Transverse colon (tissue), 3 donors: ENCODE measurements around the gene CIAPIN1.

Experiments used
- POLR2A ChIP-seq: fragments of 450-650 bp; IDR thresholded peaks from one replicate; pipeline ENCODE4 v1.6.1; 2016; ENCODE audit warnings: antibody characterized with exemption, mild to moderate bottlenecking, moderate library complexity
- TF ChIP-seq, protein P1 (sequence below), 5 experiments: fragments of 200-600 bp in 3 of 5; fragments of 450-650 bp in 2 of 5; sonication (generic) in 3 of 5; IDR thresholded peaks; 1 replicate in 2 of 5; 2 replicates in 3 of 5; pipeline ENCODE4 v1.5.1; 2016 to 2017; ENCODE audit warnings: antibody characterized with exemption in 5 of 5, inconsistent platforms in 3 of 5, mild to moderate bottlenecking in 2 of 5, moderate library complexity in 1 of 5

DNA sequence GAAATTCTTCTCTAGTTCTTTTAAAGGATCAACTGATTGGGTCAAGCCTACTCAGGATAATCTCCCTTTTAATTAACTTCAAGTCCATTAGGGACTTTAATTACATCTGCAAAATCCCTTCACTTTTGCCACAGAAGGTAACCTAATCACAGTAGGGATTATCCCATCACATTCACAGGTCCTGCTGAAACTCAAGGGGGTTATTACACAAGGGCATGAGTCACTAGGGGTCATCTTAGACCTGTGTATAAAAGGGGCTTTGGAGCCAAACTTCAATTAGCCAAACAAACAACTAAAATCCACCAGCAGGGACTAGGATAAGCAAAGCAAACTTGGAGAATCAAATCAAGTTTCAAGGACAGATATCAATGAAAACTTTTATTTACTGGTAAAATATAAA lies 19.4 kb downstream of the CIAPIN1 start:
- no peak for TF ChIP-seq POLR2A
- TF ChIP-seq, protein P1, sequence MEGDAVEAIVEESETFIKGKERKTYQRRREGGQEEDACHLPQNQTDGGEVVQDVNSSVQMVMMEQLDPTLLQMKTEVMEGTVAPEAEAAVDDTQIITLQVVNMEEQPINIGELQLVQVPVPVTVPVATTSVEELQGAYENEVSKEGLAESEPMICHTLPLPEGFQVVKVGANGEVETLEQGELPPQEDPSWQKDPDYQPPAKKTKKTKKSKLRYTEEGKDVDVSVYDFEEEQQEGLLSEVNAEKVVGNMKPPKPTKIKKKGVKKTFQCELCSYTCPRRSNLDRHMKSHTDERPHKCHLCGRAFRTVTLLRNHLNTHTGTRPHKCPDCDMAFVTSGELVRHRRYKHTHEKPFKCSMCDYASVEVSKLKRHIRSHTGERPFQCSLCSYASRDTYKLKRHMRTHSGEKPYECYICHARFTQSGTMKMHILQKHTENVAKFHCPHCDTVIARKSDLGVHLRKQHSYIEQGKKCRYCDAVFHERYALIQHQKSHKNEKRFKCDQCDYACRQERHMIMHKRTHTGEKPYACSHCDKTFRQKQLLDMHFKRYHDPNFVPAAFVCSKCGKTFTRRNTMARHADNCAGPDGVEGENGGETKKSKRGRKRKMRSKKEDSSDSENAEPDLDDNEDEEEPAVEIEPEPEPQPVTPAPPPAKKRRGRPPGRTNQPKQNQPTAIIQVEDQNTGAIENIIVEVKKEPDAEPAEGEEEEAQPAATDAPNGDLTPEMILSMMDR (IDR thresholded peaks at IDR 0.05): no peak
